ENCODE data around the gene COLEC12.
"Not testable (repeated sequence)": the region's sequence is repeated elsewhere in the genome, so short reads cannot be mapped to it uniquely, and the experiment has no call there.

DNA sequence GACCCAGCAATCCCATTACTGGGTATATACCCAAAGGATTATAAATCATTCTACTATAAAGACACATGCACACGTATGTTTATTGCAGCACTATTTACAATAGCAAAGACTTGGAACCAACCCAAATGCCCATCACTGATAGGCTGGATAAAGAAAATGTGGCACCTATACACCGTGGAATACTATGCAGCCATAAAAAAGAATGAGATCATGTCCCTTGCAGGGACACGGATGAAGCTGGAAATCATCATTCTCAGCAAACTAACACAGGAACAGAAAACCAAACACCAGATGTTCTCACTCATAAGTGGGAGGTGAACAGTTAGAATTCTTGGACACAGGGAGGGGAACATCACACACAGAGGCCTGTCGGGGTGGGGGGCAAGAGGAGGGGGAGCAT, 210.5 kb downstream of the COLEC12 start:
- TF ChIP-seq, protein P1, sequence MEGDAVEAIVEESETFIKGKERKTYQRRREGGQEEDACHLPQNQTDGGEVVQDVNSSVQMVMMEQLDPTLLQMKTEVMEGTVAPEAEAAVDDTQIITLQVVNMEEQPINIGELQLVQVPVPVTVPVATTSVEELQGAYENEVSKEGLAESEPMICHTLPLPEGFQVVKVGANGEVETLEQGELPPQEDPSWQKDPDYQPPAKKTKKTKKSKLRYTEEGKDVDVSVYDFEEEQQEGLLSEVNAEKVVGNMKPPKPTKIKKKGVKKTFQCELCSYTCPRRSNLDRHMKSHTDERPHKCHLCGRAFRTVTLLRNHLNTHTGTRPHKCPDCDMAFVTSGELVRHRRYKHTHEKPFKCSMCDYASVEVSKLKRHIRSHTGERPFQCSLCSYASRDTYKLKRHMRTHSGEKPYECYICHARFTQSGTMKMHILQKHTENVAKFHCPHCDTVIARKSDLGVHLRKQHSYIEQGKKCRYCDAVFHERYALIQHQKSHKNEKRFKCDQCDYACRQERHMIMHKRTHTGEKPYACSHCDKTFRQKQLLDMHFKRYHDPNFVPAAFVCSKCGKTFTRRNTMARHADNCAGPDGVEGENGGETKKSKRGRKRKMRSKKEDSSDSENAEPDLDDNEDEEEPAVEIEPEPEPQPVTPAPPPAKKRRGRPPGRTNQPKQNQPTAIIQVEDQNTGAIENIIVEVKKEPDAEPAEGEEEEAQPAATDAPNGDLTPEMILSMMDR (IDR thresholded peaks at IDR 0.05 in 2 of 3, conservative IDR thresholded peaks at IDR 0.05 in 1 of 3; ENCODE audit: borderline replicate concordance in 1 of 3, insufficient read depth in 1 of 3, low read depth in 2 of 3, low read length in 2 of 3): not testable (repeated sequence)
- not testable (repeated sequence) for TF ChIP-seq EZH2 (IDR thresholded peaks at IDR 0.05); POLR2A (IDR thresholded peaks at IDR 0.05; ENCODE audit: borderline replicate concordance, extremely low read depth, insufficient read depth, insufficient read length); CEBPB (IDR thresholded peaks at IDR 0.05; ENCODE audit: low read depth); POLR2AphosphoS5 (IDR thresholded peaks at IDR 0.05; ENCODE audit: low read depth, low read length); YY1 (IDR thresholded peaks at IDR 0.05; ENCODE audit: extremely low read depth, insufficient replicate concordance, low read depth, low read length); EZH2phosphoT487 (IDR thresholded peaks at IDR 0.05; ENCODE audit: borderline replicate concordance); SRF (IDR thresholded peaks at IDR 0.05; ENCODE audit: low read depth); ELF1 (IDR thresholded peaks at IDR 0.05; ENCODE audit: borderline replicate concordance, low read depth); CBX3 (IDR thresholded peaks at IDR 0.05; ENCODE audit: low read depth); RAD21 (IDR thresholded peaks at IDR 0.05; ENCODE audit: low read depth)
- TF ChIP-seq, protein P2, sequence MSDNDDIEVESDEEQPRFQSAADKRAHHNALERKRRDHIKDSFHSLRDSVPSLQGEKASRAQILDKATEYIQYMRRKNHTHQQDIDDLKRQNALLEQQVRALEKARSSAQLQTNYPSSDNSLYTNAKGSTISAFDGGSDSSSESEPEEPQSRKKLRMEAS (IDR thresholded peaks at IDR 0.05): not testable (repeated sequence)

All from HCT116 (cell line).